GM23338 (cell line): ENCODE data around the gene SLC25A25. TPM values are rescaled to one million over a fixed set of nuclear protein-coding genes. Genes with fewer than 3 reads are reported as not detected.

Source experiments
- ATAC-seq: fragments of 200-7000 bp; cut with Tn5 transposase; 3 replicates; pipeline ENCODE4 v1.9.1; 2020
- DNase-seq: peaks from one replicate; pipeline ENCODE4 v3.0.0-alpha.2; 2015; ENCODE audit warnings: low spot score
- H2AFZ ChIP-seq: fragments of 200-600 bp; sonication (generic); 2 replicates; pipeline ENCODE4 v1.8.0; 2016; ENCODE audit warnings: antibody characterized with exemption, mild to moderate bottlenecking, moderate library complexity
- H3F3A ChIP-seq: fragments of 200-600 bp; sonication (generic); replicated peaks from 2 replicates; pipeline ENCODE4 v1.8.0; 2017; ENCODE audit warnings: antibody characterized with exemption, mixed run types, low read depth
- H3K27ac ChIP-seq: fragments of 200-600 bp; sonication (generic); 2 replicates; pipeline ENCODE4 v1.6.1; 2016; ENCODE audit warnings: low read depth
- H3K27me3 ChIP-seq: fragments of 200-600 bp; sonication (generic); 2 replicates; pipeline ENCODE4 v1.8.0; 2016; ENCODE audit warnings: mild to moderate bottlenecking, mixed run types, moderate library complexity; ENCODE audit not compliant: insufficient read depth
- H3K36me3 ChIP-seq: fragments of 200-600 bp; sonication (generic); 2 replicates; pipeline ENCODE4 v1.8.0; 2016; ENCODE audit warnings: mild to moderate bottlenecking; ENCODE audit not compliant: insufficient read depth
- H3K4me1 ChIP-seq: fragments of 200-600 bp; sonication (generic); 2 replicates; pipeline ENCODE4 v1.8.0; 2016; ENCODE audit warnings: mild to moderate bottlenecking, moderate library complexity; ENCODE audit not compliant: insufficient read depth
- H3K4me2 ChIP-seq: fragments of 200-600 bp; sonication (generic); 2 replicates; pipeline ENCODE4 v1.7.1; 2017; ENCODE audit warnings: mixed run types
- H3K4me3 ChIP-seq: fragments of 200-600 bp; sonication (generic); 2 replicates; pipeline ENCODE4 v1.6.1; 2016; ENCODE audit warnings: mixed run types
- H3K79me2 ChIP-seq: fragments of 200-600 bp; sonication (generic); replicated peaks from 2 replicates; pipeline ENCODE4 v1.8.0; 2017; ENCODE audit warnings: mild to moderate bottlenecking; ENCODE audit not compliant: insufficient read depth
- H3K9me2 ChIP-seq: fragments of 200-600 bp; sonication (generic); 2 replicates; pipeline ENCODE4 v1.8.0; 2017; ENCODE audit not compliant: insufficient read depth
- H4K20me1 ChIP-seq: fragments of 200-600 bp; sonication (generic); replicated peaks from 2 replicates; pipeline ENCODE4 v1.8.0; 2017; ENCODE audit warnings: mild to moderate bottlenecking; ENCODE audit not compliant: insufficient read depth
- H3K27ac Mint-ChIP-seq: 2 replicates; pipeline ENCODE4 v1.8.0; 2020; ENCODE audit warnings: inconsistent platforms, mild to moderate bottlenecking, moderate library complexity, mixed read lengths
- H3K27me3 Mint-ChIP-seq: 3 replicates; pipeline ENCODE4 v1.8.0; 2022; ENCODE audit warnings: low read depth, mild to moderate bottlenecking, moderate library complexity, mixed read lengths, inconsistent platforms; ENCODE audit not compliant: insufficient read depth, poor library complexity
- H3K36me3 Mint-ChIP-seq: 3 replicates; pipeline ENCODE4 v1.8.0; 2021; ENCODE audit warnings: low read depth, mild to moderate bottlenecking, inconsistent platforms, moderate library complexity, mixed read lengths
- H3K4me1 Mint-ChIP-seq: 3 replicates; pipeline ENCODE4 v1.8.0; 2020; ENCODE audit warnings: mild to moderate bottlenecking, inconsistent platforms, mixed read lengths
- H3K4me3 Mint-ChIP-seq: 3 replicates; pipeline ENCODE4 v1.8.0; 2021; ENCODE audit warnings: moderate library complexity, mild to moderate bottlenecking, inconsistent platforms, mixed read lengths
- H3K9me3 Mint-ChIP-seq: 3 replicates; pipeline ENCODE4 v1.8.0; 2020; ENCODE audit warnings: moderate library complexity, mild to moderate bottlenecking, inconsistent platforms, mixed read lengths
- CREB1 ChIP-seq: fragments of 250-450 bp; sonication (Bioruptor Pico); IDR thresholded peaks from 2 replicates; pipeline ENCODE4 v1.5.0; 2020; ENCODE audit warnings: low read depth, mild to moderate bottlenecking, moderate library complexity
- JUNB ChIP-seq: IDR thresholded peaks from one replicate; pipeline ENCODE4 v1.6.1; 2016; ENCODE audit warnings: antibody characterized with exemption; ENCODE audit not compliant: unreplicated experiment
- polyA plus RNA-seq: library from polyadenylated mRNA; unstranded; fragments of >200 nt; fragmentation: Nextera tagmentation; extraction: Ambion mirVana; gene quantifications from 2 replicates; pipeline ENCODE4 v1.2.1, GENCODE V29; 2016
- total RNA-seq: library from RNA; depleted of rRNA; stranded (reverse); fragments of >200 nt; shearing (Covaris generic); gene quantifications from 2 replicates; pipeline ENCODE4 v1.2.3, GENCODE V29; 2014
- TF ChIP-seq, protein P1 (sequence below): fragments of 250-450 bp; sonication (Bioruptor Pico); IDR thresholded peaks from 2 replicates; pipeline ENCODE4 v1.5.0; 2020; ENCODE audit warnings: mild to moderate bottlenecking, moderate library complexity
- TF ChIP-seq, protein P2 (sequence below), 2 experiments: fragments of 200-600 bp in 1 of 2; sonication (generic) in 1 of 2; conservative IDR thresholded peaks; 2 replicates each; pipeline versions ENCODE4 v1.5.1 to v1.6.1; 2016 to 2017; ENCODE audit warnings: antibody characterized with exemption in 2 of 2, low read depth in 2 of 2, mild to moderate bottlenecking in 2 of 2, moderate library complexity in 1 of 2

The SLC25A25 gene
- total and polyA plus RNA-seq, 2 experiments from 2014 or later, result 7.1 to 27.0 TPM

- TF ChIP-seq CREB1, result no peak
- TF ChIP-seq, protein P1, sequence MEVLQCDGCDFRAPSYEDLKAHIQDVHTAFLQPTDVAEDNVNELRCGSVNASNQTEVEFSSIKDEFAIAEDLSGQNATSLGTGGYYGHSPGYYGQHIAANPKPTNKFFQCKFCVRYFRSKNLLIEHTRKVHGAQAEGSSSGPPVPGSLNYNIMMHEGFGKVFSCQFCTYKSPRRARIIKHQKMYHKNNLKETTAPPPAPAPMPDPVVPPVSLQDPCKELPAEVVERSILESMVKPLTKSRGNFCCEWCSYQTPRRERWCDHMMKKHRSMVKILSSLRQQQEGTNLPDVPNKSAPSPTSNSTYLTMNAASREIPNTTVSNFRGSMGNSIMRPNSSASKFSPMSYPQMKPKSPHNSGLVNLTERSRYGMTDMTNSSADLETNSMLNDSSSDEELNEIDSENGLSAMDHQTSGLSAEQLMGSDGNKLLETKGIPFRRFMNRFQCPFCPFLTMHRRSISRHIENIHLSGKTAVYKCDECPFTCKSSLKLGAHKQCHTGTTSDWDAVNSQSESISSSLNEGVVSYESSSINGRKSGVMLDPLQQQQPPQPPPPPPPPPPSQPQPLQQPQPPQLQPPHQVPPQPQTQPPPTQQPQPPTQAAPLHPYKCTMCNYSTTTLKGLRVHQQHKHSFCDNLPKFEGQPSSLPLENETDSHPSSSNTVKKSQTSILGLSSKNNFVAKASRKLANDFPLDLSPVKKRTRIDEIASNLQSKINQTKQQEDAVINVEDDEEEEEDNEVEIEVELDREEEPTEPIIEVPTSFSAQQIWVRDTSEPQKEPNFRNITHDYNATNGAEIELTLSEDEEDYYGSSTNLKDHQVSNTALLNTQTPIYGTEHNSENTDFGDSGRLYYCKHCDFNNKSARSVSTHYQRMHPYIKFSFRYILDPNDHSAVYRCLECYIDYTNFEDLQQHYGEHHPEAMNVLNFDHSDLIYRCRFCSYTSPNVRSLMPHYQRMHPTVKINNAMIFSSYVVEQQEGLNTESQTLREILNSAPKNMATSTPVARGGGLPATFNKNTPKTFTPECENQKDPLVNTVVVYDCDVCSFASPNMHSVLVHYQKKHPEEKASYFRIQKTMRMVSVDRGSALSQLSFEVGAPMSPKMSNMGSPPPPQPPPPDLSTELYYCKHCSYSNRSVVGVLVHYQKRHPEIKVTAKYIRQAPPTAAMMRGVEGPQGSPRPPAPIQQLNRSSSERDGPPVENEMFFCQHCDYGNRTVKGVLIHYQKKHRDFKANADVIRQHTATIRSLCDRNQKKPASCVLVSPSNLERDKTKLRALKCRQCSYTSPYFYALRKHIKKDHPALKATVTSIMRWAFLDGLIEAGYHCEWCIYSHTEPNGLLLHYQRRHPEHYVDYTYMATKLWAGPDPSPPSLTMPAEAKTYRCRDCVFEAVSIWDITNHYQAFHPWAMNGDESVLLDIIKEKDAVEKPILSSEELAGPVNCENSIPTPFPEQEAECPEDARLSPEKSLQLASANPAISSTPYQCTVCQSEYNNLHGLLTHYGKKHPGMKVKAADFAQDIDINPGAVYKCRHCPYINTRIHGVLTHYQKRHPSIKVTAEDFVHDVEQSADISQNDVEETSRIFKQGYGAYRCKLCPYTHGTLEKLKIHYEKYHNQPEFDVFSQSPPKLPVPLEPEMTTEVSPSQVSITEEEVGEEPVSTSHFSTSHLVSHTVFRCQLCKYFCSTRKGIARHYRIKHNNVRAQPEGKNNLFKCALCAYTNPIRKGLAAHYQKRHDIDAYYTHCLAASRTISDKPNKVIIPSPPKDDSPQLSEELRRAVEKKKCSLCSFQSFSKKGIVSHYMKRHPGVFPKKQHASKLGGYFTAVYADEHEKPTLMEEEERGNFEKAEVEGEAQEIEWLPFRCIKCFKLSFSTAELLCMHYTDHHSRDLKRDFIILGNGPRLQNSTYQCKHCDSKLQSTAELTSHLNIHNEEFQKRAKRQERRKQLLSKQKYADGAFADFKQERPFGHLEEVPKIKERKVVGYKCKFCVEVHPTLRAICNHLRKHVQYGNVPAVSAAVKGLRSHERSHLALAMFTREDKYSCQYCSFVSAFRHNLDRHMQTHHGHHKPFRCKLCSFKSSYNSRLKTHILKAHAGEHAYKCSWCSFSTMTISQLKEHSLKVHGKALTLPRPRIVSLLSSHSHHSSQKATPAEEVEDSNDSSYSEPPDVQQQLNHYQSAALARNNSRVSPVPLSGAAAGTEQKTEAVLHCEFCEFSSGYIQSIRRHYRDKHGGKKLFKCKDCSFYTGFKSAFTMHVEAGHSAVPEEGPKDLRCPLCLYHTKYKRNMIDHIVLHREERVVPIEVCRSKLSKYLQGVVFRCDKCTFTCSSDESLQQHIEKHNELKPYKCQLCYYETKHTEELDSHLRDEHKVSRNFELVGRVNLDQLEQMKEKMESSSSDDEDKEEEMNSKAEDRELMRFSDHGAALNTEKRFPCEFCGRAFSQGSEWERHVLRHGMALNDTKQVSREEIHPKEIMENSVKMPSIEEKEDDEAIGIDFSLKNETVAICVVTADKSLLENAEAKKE, result no peak
These were observed 31.3 kb downstream of the SLC25A25 start (continued) for GRCh38 chr9:128099231-128099931.

DNA sequence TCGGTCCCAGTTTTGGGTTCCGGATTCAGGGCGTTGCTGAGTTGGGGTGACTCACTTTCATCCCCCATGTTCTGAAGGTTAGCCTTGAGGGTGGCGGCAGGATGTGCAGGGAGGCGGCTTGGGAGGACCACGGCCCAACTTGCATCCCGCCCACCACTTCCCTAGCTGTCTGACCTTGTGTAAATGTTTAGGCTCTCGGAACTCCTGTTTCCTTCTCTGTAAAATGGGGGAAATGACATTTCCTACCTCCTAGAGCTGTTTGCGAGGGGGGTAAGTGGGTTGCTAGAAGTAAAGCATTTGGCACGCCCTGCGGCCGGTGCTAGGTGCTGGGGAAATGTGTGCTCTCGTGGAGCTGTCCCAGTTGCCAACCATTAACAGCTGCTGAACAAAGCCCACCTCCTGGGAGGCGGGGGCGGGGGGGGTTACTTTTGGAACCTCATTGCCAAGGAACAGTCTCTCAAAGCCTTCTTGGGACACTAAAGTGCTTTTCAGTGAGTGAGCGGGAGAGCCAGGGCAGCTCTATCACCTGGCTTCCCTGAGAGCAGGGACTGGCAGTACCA is 32.0 kb downstream of the SLC25A25 start:
- peaks cover 44% of the 10 kb centered on the region for H3K79me2 ChIP-seq
- DNase-seq, result no peak
- Mint-ChIP-seq H3K27ac (peak overlapping the region; percentile 48; the same call in 1 of the 2 replicates), H3K9me3 (no peaks in the 10 kb centered on the region), H3K36me3 (peaks cover 42% of the 10 kb centered on the region), H3K27me3 (peaks cover 25% of the 10 kb centered on the region), H3K4me1 (peaks cover 58% of the 10 kb centered on the region), H3K4me3 (peak overlapping the region; percentile 96; the same call in 2 of the 3 replicates)
- no peak for ATAC-seq
- H2AFZ ChIP-seq, result no peak overlapping the region
- H3K27ac ChIP-seq, result peak overlapping the region; percentile 95
- peak overlapping the region; percentile 75 for H3K4me2 ChIP-seq
- H3K4me1 ChIP-seq, result peaks cover 35% of the 10 kb centered on the region
- H3K27me3 ChIP-seq, result no peaks in the 10 kb centered on the region
- peaks cover 8% of the 10 kb centered on the region; the same call in 1 of the 2 replicates for H3F3A ChIP-seq
- peaks cover 5% of the 10 kb centered on the region for H3K36me3 ChIP-seq
- peaks cover 25% of the 10 kb centered on the region for H4K20me1 ChIP-seq
- peak overlapping the region; percentile 52 for H3K4me3 ChIP-seq
- no peaks in the 10 kb centered on the region for H3K9me2 ChIP-seq
- TF ChIP-seq, protein P2, sequence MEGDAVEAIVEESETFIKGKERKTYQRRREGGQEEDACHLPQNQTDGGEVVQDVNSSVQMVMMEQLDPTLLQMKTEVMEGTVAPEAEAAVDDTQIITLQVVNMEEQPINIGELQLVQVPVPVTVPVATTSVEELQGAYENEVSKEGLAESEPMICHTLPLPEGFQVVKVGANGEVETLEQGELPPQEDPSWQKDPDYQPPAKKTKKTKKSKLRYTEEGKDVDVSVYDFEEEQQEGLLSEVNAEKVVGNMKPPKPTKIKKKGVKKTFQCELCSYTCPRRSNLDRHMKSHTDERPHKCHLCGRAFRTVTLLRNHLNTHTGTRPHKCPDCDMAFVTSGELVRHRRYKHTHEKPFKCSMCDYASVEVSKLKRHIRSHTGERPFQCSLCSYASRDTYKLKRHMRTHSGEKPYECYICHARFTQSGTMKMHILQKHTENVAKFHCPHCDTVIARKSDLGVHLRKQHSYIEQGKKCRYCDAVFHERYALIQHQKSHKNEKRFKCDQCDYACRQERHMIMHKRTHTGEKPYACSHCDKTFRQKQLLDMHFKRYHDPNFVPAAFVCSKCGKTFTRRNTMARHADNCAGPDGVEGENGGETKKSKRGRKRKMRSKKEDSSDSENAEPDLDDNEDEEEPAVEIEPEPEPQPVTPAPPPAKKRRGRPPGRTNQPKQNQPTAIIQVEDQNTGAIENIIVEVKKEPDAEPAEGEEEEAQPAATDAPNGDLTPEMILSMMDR (conservative IDR thresholded peaks at IDR 0.05; ENCODE audit: low read depth in 2 of 2), result no peak
- TF ChIP-seq, protein P1, result no peak
- no peak for TF ChIP-seq JUNB
